ENCODE results near the gene KCNE3. TPM values are rescaled to one million over a fixed set of nuclear protein-coding genes. Genes with fewer than 3 reads are reported as not detected.

The KCNE3 gene
- total RNA-seq, 1 experiment from 2014 or later = 4.9 TPM

DNA sequence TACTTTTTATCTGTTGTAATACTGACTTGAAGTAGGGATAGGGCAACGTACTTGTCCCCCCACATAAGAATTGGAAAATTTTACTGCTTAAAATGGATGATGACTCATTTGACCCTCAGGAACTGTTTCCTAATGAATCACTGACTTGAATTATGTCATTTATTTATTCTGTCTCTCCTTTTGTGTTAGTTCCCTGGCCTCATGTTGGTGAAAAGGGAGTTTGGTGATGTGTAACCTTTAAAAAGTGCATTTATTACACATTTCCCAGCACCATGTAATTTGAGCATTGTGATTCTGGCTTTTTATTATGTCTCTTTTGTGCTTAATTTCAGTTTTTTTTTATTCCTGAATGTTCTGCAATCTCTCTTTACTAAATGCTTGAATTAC, 48.8 kb downstream of the KCNE3 start:
- H3K27ac Mint-ChIP-seq = no peak overlapping the region; a peak in 1 of 7 replicates
- TF ChIP-seq, protein P1, sequence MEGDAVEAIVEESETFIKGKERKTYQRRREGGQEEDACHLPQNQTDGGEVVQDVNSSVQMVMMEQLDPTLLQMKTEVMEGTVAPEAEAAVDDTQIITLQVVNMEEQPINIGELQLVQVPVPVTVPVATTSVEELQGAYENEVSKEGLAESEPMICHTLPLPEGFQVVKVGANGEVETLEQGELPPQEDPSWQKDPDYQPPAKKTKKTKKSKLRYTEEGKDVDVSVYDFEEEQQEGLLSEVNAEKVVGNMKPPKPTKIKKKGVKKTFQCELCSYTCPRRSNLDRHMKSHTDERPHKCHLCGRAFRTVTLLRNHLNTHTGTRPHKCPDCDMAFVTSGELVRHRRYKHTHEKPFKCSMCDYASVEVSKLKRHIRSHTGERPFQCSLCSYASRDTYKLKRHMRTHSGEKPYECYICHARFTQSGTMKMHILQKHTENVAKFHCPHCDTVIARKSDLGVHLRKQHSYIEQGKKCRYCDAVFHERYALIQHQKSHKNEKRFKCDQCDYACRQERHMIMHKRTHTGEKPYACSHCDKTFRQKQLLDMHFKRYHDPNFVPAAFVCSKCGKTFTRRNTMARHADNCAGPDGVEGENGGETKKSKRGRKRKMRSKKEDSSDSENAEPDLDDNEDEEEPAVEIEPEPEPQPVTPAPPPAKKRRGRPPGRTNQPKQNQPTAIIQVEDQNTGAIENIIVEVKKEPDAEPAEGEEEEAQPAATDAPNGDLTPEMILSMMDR (conservative IDR thresholded peaks at IDR 0.05) = no peak
- Histone ChIP-seq H3K56ac (ENCODE audit: insufficient read length, low read depth, low read length) (no peak overlapping the region), H3K27me3 (ENCODE audit: insufficient read depth, low read length) (no peaks in the 10 kb centered on the region), H4K5ac (ENCODE audit: insufficient read length, low read depth, low read length) (no peak overlapping the region), H3K27ac (ENCODE audit: insufficient read length, low read depth, low read length) (no peak overlapping the region), H3K4me2 (ENCODE audit: insufficient read depth, insufficient read length, low read length) (no peak overlapping the region), H2BK120ac (ENCODE audit: low read depth, low read length, poor library complexity, severe bottlenecking) (no peak overlapping the region), H3K4me1 (ENCODE audit: insufficient read depth, low read length) (no peaks in the 10 kb centered on the region), H3K4ac (ENCODE audit: low read depth, low read length) (no peak overlapping the region), H3K18ac (ENCODE audit: insufficient read length, low read depth, low read length) (no peak overlapping the region), H3K14ac (ENCODE audit: insufficient read depth, low read length) (no peak overlapping the region), H2BK20ac (ENCODE audit: low read depth, low read length, poor library complexity, severe bottlenecking) (no peak overlapping the region), H2BK12ac (ENCODE audit: insufficient read length, low read depth, low read length) (no peak overlapping the region), H3T11ph (ENCODE audit: low read length) (no peak overlapping the region), H3K23me2 (ENCODE audit: insufficient read length, low read depth, low read length, poor library complexity, severe bottlenecking) (no peaks in the 10 kb centered on the region), H2BK5ac (ENCODE audit: insufficient read length, low read length) (no peak overlapping the region), H2AFZ (ENCODE audit: low read length) (no peak overlapping the region), H2BK15ac (ENCODE audit: low read depth, low read length) (no peak overlapping the region), H3K23ac (ENCODE audit: insufficient read length, low read depth, low read length) (no peak overlapping the region), H4K8ac (replicated peaks; ENCODE audit: insufficient read length, low read depth, low read length) (no peak overlapping the region), H4K20me1 (ENCODE audit: control insufficient read depth, insufficient read depth, insufficient read length) (no peaks in the 10 kb centered on the region), H3K79me1 (ENCODE audit: insufficient read depth, low read depth, low read length, poor library complexity, severe bottlenecking) (no peaks in the 10 kb centered on the region), H3K79me2 (ENCODE audit: insufficient read depth, low read length) (no peaks in the 10 kb centered on the region), H2AK5ac (ENCODE audit: insufficient read length, low read length) (no peak overlapping the region), H3K9me3 (ENCODE audit: control insufficient read depth, low read depth, low read length) (no peaks in the 10 kb centered on the region), H4K91ac (ENCODE audit: insufficient read length, low read depth, low read length) (no peak overlapping the region), H3K9ac (ENCODE audit: extremely low read depth, insufficient read length, low read length) (no peak overlapping the region)
- H3K27me3 Mint-ChIP-seq (ENCODE audit: low read depth) = no peaks in the 10 kb centered on the region; the same call in 1 of the 2 replicates
- H3K4me3 Mint-ChIP-seq = no peak overlapping the region
- no CpG with 5 or more reads among the region's 1 CpG for WGBS (ENCODE audit: extremely low coverage, insufficient read length, low lambda C conversion rate)
- peaks cover 3 to 6% of the 10 kb centered on the region in 2 experiments for H3K4me1 Mint-ChIP-seq
- H3K36me3 Mint-ChIP-seq (ENCODE audit: insufficient read depth in 1 of 3, low read depth in 3 of 3) = no peaks in the 10 kb centered on the region
- DNase-seq = no peak
- no peaks in the 10 kb centered on the region for H3K9me3 Mint-ChIP-seq

Measured in H9 (cell line).